Measurements from ENCODE around the gene FARP1. TPM values are rescaled to one million over a fixed set of nuclear protein-coding genes. Genes with fewer than 3 reads are reported as not detected.
A peak's percentile ranks its signal among the peaks of the same experiment; 100 is the strongest.

Gene FARP1
- total RNA-seq, 1 donor from 2014 or later: 128 TPM

GRCh38 chr13:98419786-98420553 lies 277.1 kb downstream of the FARP1 start:
- Histone ChIP-seq H4K20me1 (ENCODE audit: insufficient read depth, low read length) (peaks cover 2% of the 10 kb centered on the region), H3K79me2 (ENCODE audit: insufficient read depth, low read length) (no peaks in the 10 kb centered on the region), H3K4me3 (ENCODE audit: insufficient read depth, low read depth, low read length) (no peak overlapping the region), H3K27ac (ENCODE audit: low read depth, low read length) (no peak overlapping the region), H3K9ac (ENCODE audit: low read length) (no peak overlapping the region), H3K27me3 (ENCODE audit: insufficient read depth, low read length) (no peaks in the 10 kb centered on the region), H2AFZ (ENCODE audit: low read depth, low read length) (no peak overlapping the region), H3K9me3 (ENCODE audit: insufficient read depth, low read depth, low read length) (peaks cover 6% of the 10 kb centered on the region), H3K4me1 (ENCODE audit: insufficient read depth, low read length) (no peaks in the 10 kb centered on the region), H3K4me2 (ENCODE audit: low read length) (no peak overlapping the region), H3K36me3 (ENCODE audit: insufficient read depth, low read length) (peaks cover 26% of the 10 kb centered on the region)
- H3K4me3 Mint-ChIP-seq (ENCODE audit: unreplicated experiment): no peak overlapping the region
- peak; percentile 11 for DNase-seq (ENCODE audit: low read depth)
- FAIRE-seq: no peak
- TF ChIP-seq EZH2 (IDR thresholded peaks at IDR 0.05; ENCODE audit: insufficient read depth, low read length) (no peak), CTCF (IDR thresholded peaks at IDR 0.05; ENCODE audit: insufficient read depth, low read depth, low read length) (no peak)
- peaks cover 46% of the 10 kb centered on the region for H3K36me3 Mint-ChIP-seq (ENCODE audit: low read depth, unreplicated experiment)
- H3K27ac Mint-ChIP-seq (ENCODE audit: unreplicated experiment): no peak overlapping the region
- H3K27me3 Mint-ChIP-seq (ENCODE audit: low read depth, unreplicated experiment): no peaks in the 10 kb centered on the region
- peaks cover 2% of the 10 kb centered on the region for H3K4me1 Mint-ChIP-seq (ENCODE audit: low read depth, unreplicated experiment)
- H3K9me3 Mint-ChIP-seq (ENCODE audit: unreplicated experiment): peaks cover 5% of the 10 kb centered on the region

GRCh38 chr13:98420554-98421175 lies 277.8 kb downstream of the FARP1 start:
- Histone ChIP-seq H3K27me3 (ENCODE audit: insufficient read depth, low read length) (no peaks in the 10 kb centered on the region), H3K4me1 (ENCODE audit: insufficient read depth, low read length) (no peaks in the 10 kb centered on the region), H3K9ac (ENCODE audit: low read length) (no peak overlapping the region), H2AFZ (ENCODE audit: low read depth, low read length) (no peak overlapping the region), H3K4me3 (ENCODE audit: insufficient read depth, low read depth, low read length) (no peak overlapping the region), H3K36me3 (ENCODE audit: insufficient read depth, low read length) (peaks cover 28% of the 10 kb centered on the region), H3K27ac (ENCODE audit: low read depth, low read length) (no peak overlapping the region), H3K4me2 (ENCODE audit: low read length) (no peak overlapping the region), H3K9me3 (ENCODE audit: insufficient read depth, low read depth, low read length) (peaks cover 6% of the 10 kb centered on the region), H4K20me1 (ENCODE audit: insufficient read depth, low read length) (peaks cover 2% of the 10 kb centered on the region), H3K79me2 (ENCODE audit: insufficient read depth, low read length) (no peaks in the 10 kb centered on the region)
- TF ChIP-seq EZH2 (IDR thresholded peaks at IDR 0.05; ENCODE audit: insufficient read depth, low read length): no peak
- no peak for TF ChIP-seq CTCF (IDR thresholded peaks at IDR 0.05; ENCODE audit: insufficient read depth, low read depth, low read length)
- DNase-seq (ENCODE audit: low read depth) (no peak), FAIRE-seq (no peak)
- Mint-ChIP-seq H3K4me3 (ENCODE audit: unreplicated experiment) (peak overlapping the region; percentile 10), H3K9me3 (ENCODE audit: unreplicated experiment) (peaks cover 5% of the 10 kb centered on the region), H3K27me3 (ENCODE audit: low read depth, unreplicated experiment) (no peaks in the 10 kb centered on the region), H3K4me1 (ENCODE audit: low read depth, unreplicated experiment) (peaks cover 2% of the 10 kb centered on the region), H3K27ac (ENCODE audit: unreplicated experiment) (no peak overlapping the region), H3K36me3 (ENCODE audit: low read depth, unreplicated experiment) (peaks cover 43% of the 10 kb centered on the region)

- H3K36me3 ChIP-seq (ENCODE audit: insufficient read depth, low read length): peaks cover 22% of the 10 kb centered on the region
- peaks cover 3% of the 10 kb centered on the region for H3K9me3 ChIP-seq (ENCODE audit: insufficient read depth, low read depth, low read length)
These were observed 279.2 kb downstream of the FARP1 start for GRCh38 chr13:98422046-98422445.

More at GRCh38 chr13:98422046-98422445, 279.2 kb downstream of the FARP1 start:
- TF ChIP-seq CTCF (IDR thresholded peaks at IDR 0.05; ENCODE audit: insufficient read depth, low read depth, low read length) (no peak), EZH2 (IDR thresholded peaks at IDR 0.05; ENCODE audit: insufficient read depth, low read length) (no peak)
- no peak overlapping the region for H3K4me3 ChIP-seq (ENCODE audit: insufficient read depth, low read depth, low read length)
- H3K27me3 ChIP-seq (ENCODE audit: insufficient read depth, low read length): no peaks in the 10 kb centered on the region
- no peak overlapping the region for H3K4me2 ChIP-seq (ENCODE audit: low read length)
- Mint-ChIP-seq H3K27ac (ENCODE audit: unreplicated experiment) (peak overlapping the region; percentile 8), H3K27me3 (ENCODE audit: low read depth, unreplicated experiment) (no peaks in the 10 kb centered on the region), H3K4me3 (ENCODE audit: unreplicated experiment) (no peak overlapping the region), H3K4me1 (ENCODE audit: low read depth, unreplicated experiment) (peaks cover 2% of the 10 kb centered on the region), H3K9me3 (ENCODE audit: unreplicated experiment) (peaks cover 3% of the 10 kb centered on the region), H3K36me3 (ENCODE audit: low read depth, unreplicated experiment) (peaks cover 46% of the 10 kb centered on the region)
- peaks cover 2% of the 10 kb centered on the region for H4K20me1 ChIP-seq (ENCODE audit: insufficient read depth, low read length)
- H3K27ac ChIP-seq (ENCODE audit: low read depth, low read length): no peak overlapping the region
- no peak overlapping the region for H2AFZ ChIP-seq (ENCODE audit: low read depth, low read length)
- H3K79me2 ChIP-seq (ENCODE audit: insufficient read depth, low read length): no peaks in the 10 kb centered on the region
- H3K4me1 ChIP-seq (ENCODE audit: insufficient read depth, low read length): no peaks in the 10 kb centered on the region
- no peak for DNase-seq (ENCODE audit: low read depth)
- H3K9ac ChIP-seq (ENCODE audit: low read length): no peak overlapping the region
- no peak for FAIRE-seq

Data from astrocyte (in vitro differentiated cells and primary cell).